HG03108 (cell line): ENCODE measurements around the gene N4BP2L2.

ENCODE experiments used
- ATAC-seq: cut with Tn5 transposase; IDR thresholded peaks from one replicate; pipeline ENCODE4 v1.9.1; 2021; ENCODE audit warnings: moderate library complexity; ENCODE audit not compliant: unreplicated experiment

The N4BP2L2 gene

DNA sequence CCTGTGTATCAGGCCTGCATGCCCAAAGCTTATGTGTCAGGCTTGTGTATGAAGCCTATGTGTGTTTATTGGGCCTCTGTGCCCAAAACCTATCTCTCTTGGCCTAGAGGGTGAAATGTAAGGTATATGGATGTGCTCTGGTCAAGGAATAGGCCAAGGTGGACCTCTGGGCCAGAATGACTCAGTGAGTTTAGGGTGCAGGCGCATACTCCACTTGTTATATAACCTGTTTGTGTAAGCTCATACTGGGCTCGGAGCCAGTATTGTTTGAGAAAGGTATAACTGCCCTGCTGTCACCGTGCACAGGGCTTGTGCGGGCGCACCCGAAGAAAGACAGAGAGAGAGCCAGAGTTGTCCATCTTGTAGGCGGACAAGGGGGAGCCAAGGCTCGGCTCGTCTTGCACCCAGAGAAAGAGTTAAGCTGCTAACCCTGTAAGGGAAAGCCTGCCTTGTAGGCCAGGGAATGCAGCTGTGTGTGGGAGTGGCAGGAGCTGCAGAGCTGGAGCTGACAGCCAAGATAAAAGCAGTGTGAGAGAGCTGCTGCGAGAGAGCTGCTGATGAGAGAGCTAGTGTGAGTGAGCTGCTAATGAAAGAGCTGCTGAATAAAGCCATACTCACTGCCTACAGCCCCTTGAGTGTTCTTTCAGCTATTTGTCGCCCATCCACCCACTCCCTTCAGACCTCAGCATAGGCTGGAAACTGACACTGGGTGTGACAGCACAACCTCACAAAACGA, 67.2 kb downstream of the N4BP2L2 start:
- ATAC-seq = no peak

DNA sequence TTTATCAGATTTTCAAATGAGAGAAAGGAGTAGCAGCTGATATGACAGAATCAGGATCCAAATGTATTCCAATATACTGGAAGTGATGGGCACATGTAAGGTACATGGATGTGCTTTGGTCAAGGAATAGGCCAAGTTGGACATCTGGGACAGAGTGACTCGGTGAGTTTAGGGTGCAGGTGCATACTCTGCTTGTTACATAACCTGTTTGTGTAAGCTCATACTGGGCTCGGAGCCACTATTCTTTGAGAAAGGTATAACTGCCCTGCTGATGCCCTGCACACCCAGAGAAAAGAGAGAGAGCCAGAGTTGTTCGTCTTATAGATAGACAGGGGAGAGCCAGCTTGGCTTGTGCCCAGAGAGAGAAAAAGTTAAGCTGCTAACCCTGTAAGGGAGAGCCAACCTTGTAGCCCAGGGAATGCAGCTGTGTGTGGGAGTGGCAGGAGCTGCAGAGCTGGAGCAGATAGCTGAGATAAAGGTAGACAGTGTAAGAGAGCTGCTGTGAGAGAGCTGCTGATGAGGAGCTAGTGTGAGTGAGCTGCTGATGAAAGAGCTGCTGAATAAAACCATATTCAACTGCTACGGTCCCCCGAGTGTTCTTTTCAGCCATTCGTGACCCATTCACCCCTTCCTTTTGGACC, 70.0 kb downstream of the N4BP2L2 start:
- ATAC-seq = no peak

DNA sequence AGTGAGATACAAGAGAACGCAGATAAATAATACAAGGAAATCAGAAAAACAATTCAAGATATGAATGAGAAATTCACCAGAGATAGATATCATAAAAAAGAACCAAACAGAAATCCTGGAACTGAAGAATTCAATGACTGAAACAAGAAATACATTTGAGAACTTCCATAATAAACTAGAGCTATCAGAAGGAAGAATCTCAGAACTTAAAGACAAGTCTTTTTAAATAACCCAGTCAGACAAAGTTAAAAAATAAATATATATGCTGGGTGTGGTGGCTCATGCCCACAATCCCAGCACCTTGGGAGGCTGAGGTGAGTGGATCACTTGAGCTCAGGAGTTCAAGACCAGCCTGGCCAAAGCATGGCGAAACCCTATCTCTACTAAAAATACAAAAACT, 82.0 kb downstream of the N4BP2L2 start:
- ATAC-seq = no peak

DNA sequence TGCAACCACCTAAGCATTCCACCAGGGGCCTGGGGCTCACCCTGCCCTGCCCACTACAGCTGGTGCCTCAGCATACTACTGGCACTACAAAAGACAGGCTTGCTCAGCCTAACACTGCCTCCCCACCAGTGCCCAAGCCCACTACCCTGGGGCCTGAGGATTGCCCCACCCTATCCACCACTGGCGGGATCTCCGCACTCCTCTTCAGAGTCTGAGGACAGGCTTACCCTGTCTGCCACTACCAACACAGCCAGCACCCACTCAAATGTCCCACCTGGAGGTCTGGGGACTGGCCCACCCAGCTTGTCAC, 83.0 kb downstream of the N4BP2L2 start:
- ATAC-seq = no peak

DNA sequence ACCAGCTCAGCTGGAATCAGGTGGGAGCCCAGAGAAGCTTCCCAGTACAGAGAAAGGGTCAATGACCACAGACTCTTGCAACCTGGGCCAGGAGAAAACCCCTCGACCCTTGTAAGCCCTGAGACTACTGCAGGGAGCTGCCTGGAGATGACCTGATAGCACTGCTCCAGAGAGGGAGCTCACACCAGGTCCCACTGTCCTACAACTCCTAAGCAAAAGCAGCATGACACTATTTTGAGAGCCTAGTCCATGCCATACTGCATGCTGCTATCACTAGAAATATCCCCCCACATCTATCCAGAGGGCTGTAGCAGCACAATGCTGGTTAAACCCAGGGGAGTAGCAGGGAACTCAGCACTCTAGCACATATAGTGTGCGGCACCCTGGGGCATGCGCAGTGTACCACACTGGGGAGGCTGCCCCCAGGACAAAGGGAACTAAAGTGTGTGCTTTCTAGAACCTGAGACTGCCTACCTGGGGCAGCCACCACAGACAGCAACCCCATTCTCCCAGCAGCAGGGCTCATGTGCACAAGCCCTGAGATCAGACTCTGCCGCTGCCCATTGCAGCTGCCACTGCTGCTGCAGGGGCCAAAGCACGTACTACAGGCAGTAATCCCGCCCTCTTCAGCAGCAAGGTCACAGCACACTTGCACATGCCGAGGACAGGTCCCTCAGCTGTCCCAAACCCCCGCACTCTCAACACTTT, 83.6 kb downstream of the N4BP2L2 start:
- ATAC-seq = no peak

DNA sequence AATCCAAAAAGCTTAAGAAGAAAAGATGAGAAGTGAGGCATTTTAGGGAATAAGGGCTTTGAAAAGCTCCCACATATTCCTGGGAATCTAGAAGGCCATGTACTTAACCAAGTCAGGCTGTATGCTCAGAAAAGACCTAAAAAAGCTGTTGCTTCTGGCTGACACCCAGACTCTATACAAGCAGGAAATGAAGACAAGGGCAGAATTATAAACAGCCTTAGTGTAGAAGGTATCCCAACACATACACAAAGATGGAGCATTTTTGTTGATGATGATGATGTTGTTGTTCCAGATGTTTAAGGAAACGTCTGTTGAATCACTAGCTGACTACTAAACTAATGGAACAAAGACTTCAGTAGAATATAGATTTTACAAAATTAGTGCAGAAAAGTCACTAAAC, 84.6 kb downstream of the N4BP2L2 start:
- no peak for ATAC-seq

DNA sequence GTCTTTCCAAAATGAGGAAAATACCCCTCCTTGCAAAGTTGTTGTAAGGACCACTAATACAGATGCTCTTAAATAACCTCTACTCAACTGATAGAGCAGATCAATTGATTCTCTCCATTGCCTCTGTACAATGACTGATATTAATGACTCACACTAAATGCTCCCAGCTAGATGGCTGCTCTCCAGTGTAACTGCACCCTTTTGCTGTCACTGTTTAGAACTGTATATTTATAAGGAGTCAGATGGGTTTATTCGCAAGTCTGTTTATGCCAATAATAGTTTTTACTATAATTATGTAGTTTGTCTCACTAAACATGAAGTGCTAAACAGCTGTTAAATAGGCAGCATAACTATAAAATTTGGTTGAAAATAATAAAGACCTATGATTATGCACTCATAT, 89.6 kb downstream of the N4BP2L2 start:
- no peak for ATAC-seq

DNA sequence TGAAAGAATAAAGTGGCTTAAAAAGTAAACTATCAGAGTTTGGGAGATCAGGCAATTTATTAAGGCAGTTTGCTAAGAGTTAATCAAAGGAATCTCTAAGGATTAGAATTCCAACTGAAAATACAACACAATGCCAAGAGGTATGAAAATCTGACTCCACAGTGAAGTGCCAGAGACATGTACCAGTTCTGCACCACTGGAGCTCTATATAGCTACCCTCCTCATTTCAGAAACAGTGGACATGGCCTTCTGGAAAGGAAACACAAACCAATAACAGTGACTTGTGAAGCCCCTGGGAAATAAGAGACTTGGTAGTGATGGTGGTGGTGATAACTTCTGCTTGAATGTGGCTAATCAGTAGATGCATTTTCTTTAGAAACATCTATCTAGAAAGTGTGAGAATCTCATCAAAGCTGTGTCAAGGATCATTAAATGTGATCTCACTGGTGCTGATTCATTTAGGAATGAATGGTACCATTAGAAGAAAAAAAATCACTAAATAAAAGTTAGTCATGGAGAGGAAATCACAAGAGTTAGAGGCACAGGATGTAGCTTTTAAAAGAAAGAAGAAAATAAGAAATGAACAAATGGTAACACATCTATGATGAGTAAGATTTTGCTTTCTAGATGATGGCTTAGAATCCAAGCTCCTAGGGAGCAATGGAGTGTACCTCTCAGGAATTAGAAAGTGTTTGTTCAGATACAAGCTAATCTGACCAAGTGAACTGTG, 90.5 kb downstream of the N4BP2L2 start:
- ATAC-seq = no peak

DNA sequence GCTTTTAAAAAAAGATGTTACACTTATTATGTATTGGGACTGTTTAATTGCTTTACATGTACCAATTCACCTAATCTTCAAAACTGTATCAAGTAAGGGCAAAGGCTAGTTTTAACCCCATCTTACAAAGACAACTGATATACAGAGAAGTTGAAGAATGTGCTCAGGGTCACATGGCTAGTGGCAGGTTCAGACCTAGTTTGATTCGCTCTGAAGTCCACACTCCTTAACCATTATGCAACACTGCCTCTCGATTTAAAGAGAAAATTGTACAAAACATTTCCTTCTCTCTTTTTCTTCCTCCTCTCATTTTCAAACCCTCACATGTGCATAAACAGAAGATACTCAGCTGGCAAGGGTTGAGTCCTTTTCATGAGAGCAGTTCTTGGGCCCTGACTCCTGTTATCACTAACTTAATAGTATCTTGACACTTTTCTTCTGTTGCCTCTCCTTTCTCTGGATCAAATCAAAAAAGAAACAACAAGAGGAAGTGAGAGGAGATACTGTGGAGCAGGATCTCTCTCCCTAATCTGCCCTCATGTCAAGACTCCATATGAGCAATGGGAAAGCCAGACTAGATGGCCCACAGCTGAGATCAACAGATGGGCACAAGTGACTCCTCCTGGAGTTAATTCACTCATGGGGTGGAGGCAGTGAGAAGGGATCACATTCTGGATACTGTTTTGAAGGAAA, 91.7 kb downstream of the N4BP2L2 start:
- ATAC-seq = no peak

DNA sequence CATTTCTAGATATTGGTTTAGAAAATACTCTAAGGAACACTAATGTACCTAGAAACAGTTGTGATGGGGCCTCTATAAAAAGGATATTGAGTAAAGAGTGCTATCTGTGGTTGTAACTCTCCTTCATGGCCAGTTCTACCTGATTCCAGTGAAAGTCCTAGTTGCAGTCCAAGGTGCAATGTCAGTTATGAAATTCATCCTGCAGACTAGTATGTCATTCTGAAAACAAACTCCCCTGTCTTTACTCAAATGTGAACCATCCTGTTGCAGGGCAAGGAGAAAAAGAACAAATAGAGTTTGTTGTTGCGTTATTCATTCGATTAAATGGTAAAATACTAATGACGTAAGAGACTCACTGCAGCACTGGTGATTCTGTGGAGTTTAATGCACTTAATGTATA, 92.4 kb downstream of the N4BP2L2 start:
- ATAC-seq = no peak

DNA sequence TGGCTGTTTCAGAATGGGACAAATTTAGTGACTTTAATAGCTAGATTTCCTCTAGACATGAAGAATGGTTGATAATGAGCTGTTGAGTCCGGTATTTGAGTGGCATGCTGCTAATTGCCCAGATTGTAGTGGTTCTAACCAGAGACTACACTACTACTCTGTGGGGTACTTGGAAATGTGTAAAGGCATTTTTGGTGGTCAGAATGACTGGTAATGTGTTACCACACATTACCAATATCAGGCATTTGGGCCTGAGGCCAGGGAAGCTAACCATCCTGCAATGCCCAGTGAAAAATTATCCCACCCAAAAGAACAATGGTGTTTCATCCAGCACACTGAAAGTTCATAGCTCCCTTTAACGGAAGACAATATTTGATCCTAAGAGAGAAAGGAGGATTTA, 93.1 kb downstream of the N4BP2L2 start:
- no peak for ATAC-seq

DNA sequence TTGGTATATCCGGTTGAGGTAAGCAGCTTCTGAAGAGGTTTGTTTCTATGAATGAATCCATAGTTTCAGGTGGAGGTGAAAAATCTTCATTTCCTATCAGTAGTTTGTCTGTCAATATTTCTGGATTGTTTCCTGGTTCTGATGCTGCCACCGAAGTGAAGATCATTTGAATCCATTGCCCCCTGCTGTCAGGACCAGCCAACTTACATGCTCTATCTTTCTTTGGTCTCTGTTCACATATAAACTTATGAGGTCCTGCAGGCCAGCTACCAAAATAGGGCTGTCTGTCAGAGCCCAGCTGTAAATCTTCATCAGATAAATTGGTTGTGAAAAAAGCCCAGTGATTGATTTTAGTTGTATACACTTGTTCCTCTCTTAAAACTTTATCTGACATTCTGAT, 95.5 kb downstream of the N4BP2L2 start:
- peak; percentile 78 for ATAC-seq

DNA sequence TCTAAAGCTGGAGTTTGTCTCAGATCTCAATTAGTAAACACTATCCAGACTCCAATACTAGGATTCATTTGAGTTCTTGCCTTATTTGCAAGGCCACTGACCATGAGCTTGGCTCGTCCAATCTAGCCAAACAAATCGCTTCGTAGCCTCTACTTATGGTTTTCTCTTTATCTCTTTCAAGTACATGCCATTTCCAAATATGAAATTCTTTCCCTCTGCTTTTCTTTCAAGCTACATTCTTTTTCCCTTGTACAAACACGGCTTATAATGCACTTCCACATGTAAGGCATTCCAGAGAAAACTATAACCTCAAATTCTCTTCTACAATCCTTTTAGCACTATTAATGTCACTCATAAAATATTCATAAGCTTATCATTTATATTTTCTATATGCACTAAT, 99.7 kb downstream of the N4BP2L2 start:
- no peak for ATAC-seq

DNA sequence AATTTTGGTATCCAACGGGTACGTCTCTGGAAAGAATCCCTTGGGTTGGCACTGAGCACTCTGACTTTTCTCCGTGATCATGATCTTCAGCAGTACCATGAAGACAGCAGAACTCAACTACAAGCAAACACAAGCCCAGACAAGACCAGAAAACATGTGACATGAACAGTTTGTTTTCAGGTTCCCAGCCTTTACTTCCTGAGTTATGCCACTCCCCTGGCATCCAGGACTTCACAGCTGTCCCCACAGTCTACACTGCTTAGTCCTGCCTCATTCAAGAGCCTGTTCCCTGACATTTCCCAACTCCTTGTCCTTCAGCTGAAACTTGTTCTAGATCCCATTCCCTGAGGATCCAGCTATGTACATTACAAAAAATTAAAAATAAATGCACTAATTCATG, 105.7 kb downstream of the N4BP2L2 start:
- no peak for ATAC-seq

DNA sequence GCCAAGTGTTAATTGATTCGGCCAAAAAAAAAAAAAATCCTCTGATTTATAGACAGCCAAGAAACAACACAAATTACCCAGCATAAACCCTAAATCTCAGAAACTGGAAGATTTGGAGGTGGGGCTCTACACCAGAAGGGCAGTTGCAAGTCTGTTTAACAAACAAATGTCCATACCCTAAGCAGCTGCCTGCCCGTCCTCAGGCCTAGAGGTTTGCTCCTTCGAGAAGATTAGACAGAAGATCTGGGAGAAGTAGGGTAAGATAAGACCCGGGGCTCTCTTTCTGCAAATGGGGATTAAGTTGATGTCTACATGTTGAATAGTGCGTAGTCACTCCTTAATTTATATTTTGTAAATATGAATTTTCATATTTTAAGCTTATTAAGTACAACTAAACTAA, 107.2 kb downstream of the N4BP2L2 start:
- no peak for ATAC-seq

DNA sequence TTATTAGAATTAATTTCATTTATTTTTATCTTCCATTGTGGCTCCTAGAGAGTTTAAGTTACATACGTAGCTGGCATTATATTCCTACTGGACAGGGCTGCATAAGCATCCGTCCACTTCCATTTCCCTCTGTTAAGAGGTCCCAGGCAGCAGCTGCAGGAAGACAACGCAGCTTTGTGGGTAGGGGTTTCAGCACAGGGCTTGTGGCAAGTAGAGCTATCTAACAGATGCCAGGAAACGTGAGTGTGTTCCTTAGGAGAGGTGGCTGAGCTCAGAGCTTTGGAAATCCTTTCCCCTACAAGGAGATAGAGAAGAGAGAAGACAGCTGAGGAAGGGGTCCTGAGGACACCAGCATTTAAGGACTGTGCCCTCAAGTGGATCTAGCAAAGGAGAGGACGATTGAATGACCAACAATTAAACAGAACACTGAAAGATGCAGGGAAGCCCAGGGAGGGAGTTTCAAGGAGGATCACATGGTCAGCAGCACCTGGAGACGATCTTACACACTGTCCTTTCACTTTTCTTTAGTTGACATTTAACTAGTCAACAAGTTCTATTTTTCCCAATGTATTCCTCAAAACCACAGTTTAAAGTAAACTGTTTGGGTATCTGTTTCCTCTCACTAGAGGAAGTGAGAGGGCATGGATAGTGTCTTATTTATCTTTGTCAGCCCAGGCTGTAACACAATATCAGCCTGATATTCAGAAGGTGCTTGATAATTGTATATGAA, 108.4 kb downstream of the N4BP2L2 start:
- ATAC-seq = no peak

DNA sequence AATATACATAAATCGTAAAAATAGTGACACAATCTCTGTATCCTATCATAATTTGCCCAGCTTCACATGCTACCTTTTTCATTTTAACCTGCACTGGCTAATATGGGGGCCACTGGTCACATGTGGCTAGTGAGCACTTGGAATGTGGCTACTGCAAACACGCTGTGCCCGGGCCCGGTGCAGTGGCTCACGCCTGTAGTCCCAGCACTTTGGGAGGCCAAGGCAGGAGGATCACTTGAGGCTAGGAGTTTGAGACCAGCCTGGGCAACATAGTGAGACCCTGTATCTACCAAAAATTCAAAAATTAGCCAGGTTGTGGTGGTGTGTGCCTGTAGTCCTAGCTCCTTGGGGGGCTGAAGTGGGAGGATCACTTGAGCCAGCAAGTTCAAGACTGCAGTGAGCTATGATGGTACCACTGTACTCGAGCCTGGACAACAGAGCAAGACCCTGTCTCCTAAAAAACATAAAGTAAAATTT, 109.1 kb downstream of the N4BP2L2 start:
- ATAC-seq = no peak

DNA sequence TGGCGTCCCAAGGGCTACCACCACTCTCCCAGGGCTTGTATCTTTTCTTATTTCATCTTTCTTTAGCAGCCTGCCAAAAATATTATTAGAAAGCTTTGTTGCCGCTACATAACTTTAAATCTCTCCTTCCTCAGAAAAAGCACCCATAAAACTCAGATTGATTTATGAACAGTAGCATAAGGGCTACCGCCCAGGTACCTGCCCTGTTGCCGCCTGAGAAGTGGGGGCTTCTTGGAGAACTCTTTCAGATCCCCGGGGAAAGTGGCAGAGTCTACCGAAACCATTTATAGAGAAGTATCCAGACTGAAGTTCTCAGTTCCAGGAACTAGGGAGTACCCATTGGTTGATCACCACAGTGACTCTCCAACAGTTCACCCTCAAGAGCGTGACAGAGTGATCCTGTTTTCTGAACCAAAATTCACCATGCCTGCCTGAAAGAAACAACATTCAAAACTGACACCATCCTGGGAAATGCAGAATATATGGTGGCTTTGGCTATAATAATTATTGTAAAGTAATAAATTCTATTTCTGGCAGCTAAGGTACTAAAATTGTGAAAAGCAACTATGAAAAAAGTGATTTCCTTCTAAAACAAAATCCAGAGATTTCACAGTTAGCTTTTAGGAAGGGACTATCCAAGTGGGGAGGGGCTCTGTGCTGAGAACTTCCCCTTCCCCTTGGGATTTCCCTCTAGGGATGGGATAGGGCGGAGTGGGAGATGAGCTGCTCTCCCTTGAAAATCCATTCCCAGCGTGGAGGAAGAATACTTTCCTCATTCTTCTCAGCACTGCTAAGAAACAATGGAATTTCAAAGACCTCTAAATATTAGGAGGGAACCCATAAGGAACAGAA, 109.8 kb downstream of the N4BP2L2 start:
- ATAC-seq = no peak

DNA sequence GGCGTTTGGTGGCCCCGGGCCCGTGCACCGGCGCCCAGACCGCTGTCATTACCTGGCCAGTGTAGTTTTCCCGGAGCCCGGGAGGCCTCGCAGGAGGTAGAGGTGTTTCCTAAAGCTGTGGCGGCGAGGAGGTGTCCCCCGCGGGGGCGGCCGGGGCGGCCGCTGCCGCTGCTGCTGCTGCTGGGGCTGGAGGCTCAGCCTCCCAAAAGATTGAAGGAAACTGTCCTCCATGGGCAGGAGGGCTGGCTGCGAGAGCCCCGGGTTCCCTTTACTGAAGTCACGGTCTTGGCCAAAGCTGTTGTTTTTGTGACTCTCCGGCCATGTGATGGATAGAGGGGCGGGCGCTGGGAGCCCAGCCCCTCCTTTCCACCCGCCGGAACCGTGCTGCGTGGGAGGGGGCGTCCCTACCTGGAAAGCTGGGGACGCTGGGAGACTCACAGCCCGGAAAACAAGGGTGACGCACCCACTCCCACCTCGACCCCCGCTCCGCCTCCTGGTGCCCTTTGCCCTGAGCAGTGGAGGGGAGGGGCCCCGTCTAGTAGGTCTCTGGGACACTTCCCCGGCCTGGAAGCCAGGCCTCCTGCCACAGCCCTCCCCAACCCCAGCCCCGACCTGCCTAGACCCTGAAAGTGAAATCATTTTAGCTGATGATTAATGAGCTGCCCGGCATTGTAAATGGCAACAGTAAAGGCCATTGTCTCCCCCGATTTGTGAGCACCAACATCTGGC, 110.6 kb downstream of the N4BP2L2 start, which contains the start of gene N4BP2L1:
Gene N4BP2L1 (minus strand): TSS at position 279 of the 729 bp plus-strand sequence. CDS start 48 bp downstream, at position 231.
- ATAC-seq = peak; percentile 66
